Naive B cell (primary cell): Measurements from ENCODE around the gene RNASE11. TPM values are rescaled to one million over a fixed set of nuclear protein-coding genes. Genes with fewer than 3 reads are reported as not detected.
"Not testable (repeated sequence)": the region's sequence is repeated elsewhere in the genome, so short reads cannot be mapped to it uniquely, and the experiment has no call there.

Experiments
- ATAC-seq, 2 donors: fragments of 150-1000 bp; cut with Tn5 transposase; 2 replicates each; pipeline ENCODE4 v1.10.0; 2021; ENCODE audit warnings: low read depth in 2 of 2, mild to moderate bottlenecking in 2 of 2, moderate library complexity in 2 of 2
- DNase-seq: peaks from one replicate; pipeline ENCODE4 v3.0.0; 2022
- H3K27ac Mint-ChIP-seq, 6 donors: one replicate each; pipeline ENCODE4 v1.8.0; 2020 to 2022; ENCODE audit warnings: mild to moderate bottlenecking in 6 of 6, mixed read lengths in 6 of 6, moderate library complexity in 5 of 6, inconsistent platforms in 2 of 6
- H3K27me3 Mint-ChIP-seq, 3 donors: one replicate each; pipeline ENCODE4 v1.8.0; 2021 to 2022; ENCODE audit warnings: mixed read lengths in 3 of 3, mild to moderate bottlenecking in 1 of 3
- H3K36me3 Mint-ChIP-seq, 2 donors: one replicate each; pipeline ENCODE4 v1.8.0; 2020 to 2022; ENCODE audit warnings: mixed read lengths in 2 of 2, inconsistent platforms in 1 of 2, mild to moderate bottlenecking in 1 of 2
- H3K4me1 Mint-ChIP-seq, 3 donors: one replicate each; pipeline ENCODE4 v1.8.0; 2020 to 2022; ENCODE audit warnings: mixed read lengths in 3 of 3, inconsistent platforms in 1 of 3, mild to moderate bottlenecking in 1 of 3, moderate library complexity in 1 of 3
- H3K4me3 Mint-ChIP-seq, 8 donors: one replicate each; pipeline ENCODE4 v1.8.0; 2020 to 2022; ENCODE audit warnings: mild to moderate bottlenecking in 8 of 8, mixed read lengths in 8 of 8, moderate library complexity in 8 of 8, inconsistent platforms in 2 of 8
- H3K9me3 Mint-ChIP-seq, 7 donors: one replicate each; pipeline ENCODE4 v1.8.0; 2020 to 2022; ENCODE audit warnings: mixed read lengths in 7 of 7, mild to moderate bottlenecking in 5 of 7, inconsistent platforms in 2 of 7, moderate library complexity in 1 of 7
- polyA plus RNA-seq, 6 donors: library from polyadenylated mRNA; unstranded; fragments of 300-500 nt; fragmentation: Illumina TruSeq; gene quantifications; one replicate each; pipeline ENCODE4 v1.2.3, GENCODE V29; 2021; ENCODE audit warnings: low read depth in 6 of 6

Gene RNASE11
- polyA plus RNA-seq, 6 donors from 2014 or later: not detected

- no peak for DNase-seq
- Mint-ChIP-seq H3K9me3 (peaks cover 0 to 5% (median 2%) of the 10 kb centered on the region in 7 donors), H3K36me3 (peaks cover 0 to 6% of the 10 kb centered on the region in 2 donors), H3K4me1 (no peaks in the 10 kb centered on the region), H3K27me3 (peaks cover 10 to 36% (median 19%) of the 10 kb centered on the region in 3 donors), H3K4me3 (no peak within 1 kb of the TSS), H3K27ac (peak within 1 kb of the TSS in 1 of 6 donors; percentile 21)
- no peak for ATAC-seq
These were observed 3.4 kb upstream of the RNASE11 start, which contains the start of gene RNASE12 for GRCh38 chr14:20591235-20591634. Gene RNASE12, minus strand, starts transcription at chr14:20591376. Its CDS starts 653 bp downstream, at chr14:20590723.

- Mint-ChIP-seq H3K9me3 (peaks cover 2 to 18% (median 5%) of the 10 kb centered on the region in 7 donors), H3K27me3 (peaks cover 17 to 39% (median 21%) of the 10 kb centered on the region in 3 donors), H3K36me3 (peaks cover 0 to 13% of the 10 kb centered on the region in 2 donors), H3K27ac (no peak overlapping the region), H3K4me1 (no peaks in the 10 kb centered on the region), H3K4me3 (no peak overlapping the region)
- no peak for DNase-seq
- ATAC-seq: no peak
These were observed 3.9 kb downstream of the RNASE11 start for GRCh38 chr14:20583908-20584307.

DNA sequence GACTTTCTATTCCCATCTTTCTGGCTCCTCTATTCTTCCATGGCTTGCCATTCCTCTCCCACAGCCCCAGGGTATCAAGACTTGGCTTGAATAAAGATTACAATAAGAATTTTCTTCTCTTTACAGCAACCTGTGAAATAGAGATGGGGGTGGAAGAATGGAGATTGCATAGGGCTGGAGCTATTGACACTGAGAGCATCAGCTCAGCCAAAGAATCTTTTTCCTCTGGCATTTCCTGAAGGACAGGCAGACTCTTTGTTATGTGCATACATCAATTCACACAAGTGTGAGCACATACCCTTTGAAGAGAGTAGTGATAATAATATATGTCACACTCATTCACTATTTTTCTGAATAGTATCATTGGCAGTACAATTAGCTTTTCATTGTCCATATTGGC, 4.7 kb downstream of the RNASE11 start:
- Mint-ChIP-seq H3K9me3 (peaks cover 2 to 18% (median 5%) of the 10 kb centered on the region in 7 donors), H3K27me3 (peaks cover 17 to 38% (median 21%) of the 10 kb centered on the region in 3 donors), H3K4me1 (no peaks in the 10 kb centered on the region), H3K27ac (no peak overlapping the region), H3K4me3 (no peak overlapping the region), H3K36me3 (peaks cover 0 to 13% of the 10 kb centered on the region in 2 donors)
- ATAC-seq (no peak), DNase-seq (no peak)

GRCh38 chr14:20580242-20580641, 7.6 kb downstream of the RNASE11 start:
- peaks cover 9 to 10% (median 10%) of the 10 kb centered on the region in 3 donors for H3K27me3 Mint-ChIP-seq
- H3K36me3 Mint-ChIP-seq: no peaks in the 10 kb centered on the region
- H3K4me1 Mint-ChIP-seq: no peaks in the 10 kb centered on the region
- H3K9me3 Mint-ChIP-seq: peaks cover 0 to 5% (median 0%) of the 10 kb centered on the region in 7 donors
- no peak overlapping the region for H3K4me3 Mint-ChIP-seq
- ATAC-seq: no peak
- no peak for DNase-seq
- H3K27ac Mint-ChIP-seq: peak overlapping the region in 1 of 6 donors; percentile 25

GRCh38 chr14:20578784-20579502, 8.9 kb downstream of the RNASE11 start:
- Mint-ChIP-seq H3K4me1 (no peaks in the 10 kb centered on the region), H3K36me3 (no peaks in the 10 kb centered on the region), H3K27ac (peak overlapping the region in 2 of 6 donors; percentile 10 to 61), H3K4me3 (no peak overlapping the region), H3K27me3 (peaks cover 0 to 10% (median 9%) of the 10 kb centered on the region in 3 donors), H3K9me3 (no peaks in the 10 kb centered on the region)
- DNase-seq (no peak), ATAC-seq (no peak)

DNA sequence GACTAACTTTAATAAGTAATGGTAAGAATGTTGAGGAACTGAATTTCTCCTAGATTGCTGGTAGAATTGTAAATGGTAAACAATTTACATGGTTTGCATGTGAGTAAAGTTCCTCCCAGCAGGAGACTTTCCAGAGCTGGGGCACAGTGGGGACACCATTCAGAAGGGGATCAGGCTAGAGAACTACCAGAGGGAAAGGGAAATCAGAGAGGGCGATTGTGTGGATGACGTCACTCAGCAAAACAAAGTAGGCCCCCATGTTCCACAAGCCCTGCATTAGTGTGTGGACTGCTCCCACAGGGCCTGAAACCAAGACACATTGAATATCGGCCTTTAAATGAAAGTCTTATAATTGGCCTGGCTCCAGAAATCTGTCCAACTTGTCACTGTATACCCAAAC, 9.5 kb downstream of the RNASE11 start:
- Mint-ChIP-seq H3K4me1 (no peaks in the 10 kb centered on the region), H3K36me3 (no peaks in the 10 kb centered on the region), H3K9me3 (no peaks in the 10 kb centered on the region), H3K4me3 (no peak overlapping the region), H3K27ac (peak overlapping the region in 2 of 6 donors; percentile 28 to 71), H3K27me3 (peaks cover 0 to 9% (median 6%) of the 10 kb centered on the region in 3 donors)
- ATAC-seq: no peak
- no peak for DNase-seq

GRCh38 chr14:20572382-20572990, 15.3 kb downstream of the RNASE11 start:
- not testable (repeated sequence) for H3K27me3 Mint-ChIP-seq, H3K4me1 Mint-ChIP-seq, H3K36me3 Mint-ChIP-seq, ATAC-seq, H3K4me3 Mint-ChIP-seq, H3K27ac Mint-ChIP-seq, DNase-seq
- peaks cover 0 to 24% (median 14%) of the 10 kb centered on the region in 7 donors for H3K9me3 Mint-ChIP-seq

- not testable (repeated sequence) for H3K4me1 Mint-ChIP-seq, H3K36me3 Mint-ChIP-seq, H3K4me3 Mint-ChIP-seq, DNase-seq, H3K27me3 Mint-ChIP-seq, ATAC-seq
- H3K27ac Mint-ChIP-seq: peak overlapping the region in 1 of 6 donors; percentile 33
- H3K9me3 Mint-ChIP-seq: peaks cover 0 to 24% (median 16%) of the 10 kb centered on the region in 7 donors
These were observed 17.1 kb downstream of the RNASE11 start for GRCh38 chr14:20570720-20571119.

DNA sequence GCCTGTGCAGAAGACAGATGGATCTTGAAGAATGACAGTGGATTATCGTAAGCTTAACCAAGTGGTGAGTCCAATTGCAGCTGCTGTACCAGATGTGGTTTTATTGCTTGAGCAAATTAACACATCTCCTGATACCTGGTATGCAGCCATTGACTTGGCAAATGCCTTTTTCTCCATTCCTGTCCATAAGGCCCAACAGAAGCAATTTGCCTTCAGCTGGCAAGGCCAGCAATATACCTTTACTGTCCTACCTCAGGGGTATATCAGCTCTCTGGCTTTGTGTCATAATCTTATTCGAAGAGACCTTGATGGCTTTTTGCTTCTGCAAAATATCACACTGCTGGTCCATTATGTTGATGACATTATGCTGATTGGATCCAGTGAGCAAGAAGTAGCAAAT, 17.9 kb downstream of the RNASE11 start:
- ATAC-seq, H3K4me3 Mint-ChIP-seq, H3K27me3 Mint-ChIP-seq, H3K27ac Mint-ChIP-seq, H3K4me1 Mint-ChIP-seq, H3K36me3 Mint-ChIP-seq, DNase-seq: not testable (repeated sequence)
- H3K9me3 Mint-ChIP-seq: peaks cover 0 to 24% (median 16%) of the 10 kb centered on the region in 7 donors

GRCh38 chr14:20569066-20569465, 18.7 kb downstream of the RNASE11 start:
- no peak overlapping the region for H3K27ac Mint-ChIP-seq
- peaks cover 0 to 24% (median 16%) of the 10 kb centered on the region in 7 donors for H3K9me3 Mint-ChIP-seq
- H3K27me3 Mint-ChIP-seq: peaks cover 4 to 10% (median 7%) of the 10 kb centered on the region in 3 donors
- no peaks in the 10 kb centered on the region for H3K36me3 Mint-ChIP-seq
- DNase-seq (no peak), ATAC-seq (no peak)
- no peaks in the 10 kb centered on the region for H3K4me1 Mint-ChIP-seq
- H3K4me3 Mint-ChIP-seq: no peak overlapping the region

GRCh38 chr14:20568393-20568792, 19.4 kb downstream of the RNASE11 start:
- peaks cover 4 to 11% (median 10%) of the 10 kb centered on the region in 3 donors for H3K27me3 Mint-ChIP-seq
- H3K4me3 Mint-ChIP-seq: no peak overlapping the region
- DNase-seq: no peak
- H3K9me3 Mint-ChIP-seq: peaks cover 0 to 24% (median 16%) of the 10 kb centered on the region in 7 donors
- no peaks in the 10 kb centered on the region for H3K36me3 Mint-ChIP-seq
- no peaks in the 10 kb centered on the region for H3K4me1 Mint-ChIP-seq
- no peak overlapping the region for H3K27ac Mint-ChIP-seq
- ATAC-seq: no peak

DNA sequence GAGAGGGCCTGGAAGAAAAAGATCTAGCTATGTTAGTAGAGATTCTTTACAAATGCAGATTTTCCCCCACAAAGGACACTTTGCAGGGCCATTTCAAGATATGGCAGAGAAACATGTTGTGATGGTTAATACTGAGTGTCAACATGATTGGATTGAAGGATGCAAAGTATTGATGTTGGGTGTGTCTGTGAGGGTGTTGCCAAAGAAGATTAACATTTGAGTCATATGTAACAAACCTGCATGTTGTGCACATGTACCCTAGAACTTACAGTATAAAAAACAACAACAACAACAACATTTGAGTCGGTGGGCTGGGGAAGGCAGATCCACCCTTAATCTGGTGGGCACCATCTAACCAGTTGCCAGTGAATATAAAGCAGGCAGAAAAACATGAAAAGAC, 20.6 kb downstream of the RNASE11 start:
- not testable (repeated sequence) for H3K4me1 Mint-ChIP-seq, ATAC-seq, DNase-seq, H3K27ac Mint-ChIP-seq, H3K36me3 Mint-ChIP-seq, H3K4me3 Mint-ChIP-seq
- Mint-ChIP-seq H3K9me3 (peaks cover 0 to 24% (median 16%) of the 10 kb centered on the region in 7 donors), H3K27me3 (peaks cover 4 to 13% (median 10%) of the 10 kb centered on the region in 3 donors)

DNA sequence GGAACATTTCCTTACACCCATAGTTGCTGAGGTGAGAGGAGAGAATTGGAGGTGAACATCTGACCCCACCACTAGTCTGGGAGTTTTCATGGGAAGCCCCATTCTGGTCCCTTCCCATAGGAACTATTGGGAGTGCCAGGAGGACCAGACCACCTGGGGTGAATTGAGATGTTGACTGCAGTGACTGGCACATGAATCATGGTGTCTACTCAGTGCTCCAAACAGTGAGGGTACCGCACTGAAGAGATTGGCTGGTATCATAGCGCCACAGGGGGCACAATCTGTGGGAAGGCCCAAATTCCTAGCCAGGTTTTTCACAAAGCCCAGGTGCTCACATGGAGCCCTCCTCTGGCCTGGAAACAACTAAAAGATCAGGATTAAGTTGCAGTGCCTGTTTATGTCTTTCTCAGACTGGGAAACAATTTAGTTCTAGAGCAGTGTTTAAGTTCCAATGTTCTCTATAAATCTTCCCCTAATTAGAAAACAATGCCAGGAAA, 23.3 kb downstream of the RNASE11 start:
- Mint-ChIP-seq H3K4me3 (no peak overlapping the region), H3K36me3 (no peaks in the 10 kb centered on the region), H3K9me3 (peaks cover 0 to 19% (median 16%) of the 10 kb centered on the region in 7 donors), H3K27me3 (peaks cover 4 to 13% (median 10%) of the 10 kb centered on the region in 3 donors), H3K27ac (no peak overlapping the region), H3K4me1 (no peaks in the 10 kb centered on the region)
- ATAC-seq (no peak), DNase-seq (no peak)
